HT1080 (cell line): Measurements from ENCODE around the gene LANCL2. TPM values are rescaled to one million over a fixed set of nuclear protein-coding genes. Genes with fewer than 3 reads are reported as not detected.

ENCODE experiments used
- DNase-seq: peaks from one replicate; pipeline ENCODE4 v3.0.0-alpha.2; 2015; ENCODE audit warnings: low read depth
- total RNA-seq: library from RNA; depleted of rRNA; stranded (reverse); fragments of >200 nt; shearing (Covaris generic); gene quantifications from 2 replicates; pipeline ENCODE4 v1.2.3, GENCODE V29; 2014

Gene LANCL2
- total RNA-seq, 1 experiment from 2014 or later, result 28.6 TPM

- no peak for DNase-seq
Measured at GRCh38 chr7:55361560-55361959, 3.6 kb upstream of the LANCL2 start.

GRCh38 chr7:55362927-55363326 lies 2.2 kb upstream of the LANCL2 start:
- no peak for DNase-seq

GRCh38 chr7:55363386-55364170 lies 1.6 kb upstream of the LANCL2 start:
- DNase-seq, result no peak

GRCh38 chr7:55365675-55366460 lies 731 bp downstream of the LANCL2 start:
- DNase-seq, result peak; percentile 89

- DNase-seq, result no peak
Measured at GRCh38 chr7:55366461-55367070, 1.4 kb downstream of the LANCL2 start.

GRCh38 chr7:55367283-55367840 lies 2.2 kb downstream of the LANCL2 start:
- DNase-seq, result no peak

GRCh38 chr7:55369427-55370400 lies 4.6 kb downstream of the LANCL2 start:
- peak; percentile 87 for DNase-seq

GRCh38 chr7:55374213-55374612 lies 9.1 kb downstream of the LANCL2 start:
- no peak for DNase-seq

- DNase-seq, result no peak
Measured at GRCh38 chr7:55375237-55375636, 10.1 kb downstream of the LANCL2 start.

GRCh38 chr7:55377162-55377817 lies 12.2 kb downstream of the LANCL2 start:
- no peak for DNase-seq

GRCh38 chr7:55379285-55379684 lies 14.1 kb downstream of the LANCL2 start:
- no peak for DNase-seq

GRCh38 chr7:55381189-55381588 lies 16.1 kb downstream of the LANCL2 start:
- DNase-seq, result no peak

GRCh38 chr7:55381696-55382095 lies 16.6 kb downstream of the LANCL2 start:
- DNase-seq, result no peak

- DNase-seq, result no peak
Measured at GRCh38 chr7:55382251-55382650, 17.1 kb downstream of the LANCL2 start.

GRCh38 chr7:55386541-55386940 lies 21.4 kb downstream of the LANCL2 start:
- DNase-seq, result no peak

- no peak for DNase-seq
Measured at GRCh38 chr7:55387062-55387965, 22.2 kb downstream of the LANCL2 start.

- no peak for DNase-seq
Measured at GRCh38 chr7:55396233-55396785, 31.2 kb downstream of the LANCL2 start.

GRCh38 chr7:55397617-55398016 lies 32.5 kb downstream of the LANCL2 start:
- no peak for DNase-seq

GRCh38 chr7:55400191-55400590 lies 35.1 kb downstream of the LANCL2 start:
- no peak for DNase-seq
